NCI-H1417 treated with DMSO at 0.1 percent for 48 hours (cell line): ENCODE results near the gene CPSF4.
"Not testable (repeated sequence)": the region's sequence is repeated elsewhere in the genome, so short reads cannot be mapped to it uniquely, and the experiment has no call there.

Source experiments
- DNase-seq: peaks from one replicate; lab custom pipeline; 2025; lab: John Stamatoyannopoulos, UW

The CPSF4 gene

DNA sequence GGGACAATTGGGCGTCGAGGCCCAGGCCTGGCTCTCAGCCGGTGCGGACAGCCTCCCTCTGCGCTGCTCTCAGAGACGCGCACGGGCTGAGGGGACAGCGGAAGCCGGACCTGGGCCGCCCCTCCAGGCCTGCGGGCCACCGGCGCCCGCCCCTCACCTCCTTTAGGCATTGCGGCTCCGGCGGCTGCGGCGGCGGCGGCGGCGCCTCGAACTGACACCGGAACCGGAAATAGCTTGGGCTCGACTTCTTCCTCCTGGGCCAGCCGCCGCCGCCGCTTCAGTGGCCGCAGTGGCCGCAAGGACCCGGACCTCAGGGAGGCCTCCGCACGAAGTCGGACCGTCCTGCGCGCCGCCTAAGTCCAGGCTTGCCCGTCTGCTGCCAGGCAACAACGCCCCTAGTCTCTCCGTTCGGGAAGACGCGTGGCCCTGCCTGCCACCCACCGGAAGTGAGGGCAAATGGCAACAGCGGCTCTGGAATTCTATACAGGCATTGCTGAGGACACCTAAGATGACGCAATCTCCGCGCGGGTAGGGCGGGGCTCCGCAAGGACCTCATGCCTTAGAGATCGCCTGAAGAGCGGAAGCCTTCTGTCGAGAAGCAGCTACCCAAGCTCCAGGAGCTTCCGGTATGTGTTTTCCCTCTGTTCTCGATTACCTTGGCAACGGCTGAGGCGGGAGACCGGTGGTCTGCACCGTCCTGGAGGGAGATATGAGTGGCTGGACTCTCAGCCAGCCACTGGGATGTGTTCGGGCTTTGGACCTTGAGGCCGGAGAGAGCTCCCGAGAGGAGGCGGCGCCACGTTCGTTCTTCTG is 30.2 kb upstream of the CPSF4 start, which contains the start of the genes BUD31 and PDAP1:
BUD31 (plus strand) TSS at position 591 of the 813 bp plus-strand sequence. CDS start 2,124 bp downstream, outside the sequence.
PDAP1 (minus strand) TSS at position 219 of the 813 bp plus-strand sequence; CDS start at position 170, 49 bp downstream.
- DNase-seq = peak; percentile 94

DNA sequence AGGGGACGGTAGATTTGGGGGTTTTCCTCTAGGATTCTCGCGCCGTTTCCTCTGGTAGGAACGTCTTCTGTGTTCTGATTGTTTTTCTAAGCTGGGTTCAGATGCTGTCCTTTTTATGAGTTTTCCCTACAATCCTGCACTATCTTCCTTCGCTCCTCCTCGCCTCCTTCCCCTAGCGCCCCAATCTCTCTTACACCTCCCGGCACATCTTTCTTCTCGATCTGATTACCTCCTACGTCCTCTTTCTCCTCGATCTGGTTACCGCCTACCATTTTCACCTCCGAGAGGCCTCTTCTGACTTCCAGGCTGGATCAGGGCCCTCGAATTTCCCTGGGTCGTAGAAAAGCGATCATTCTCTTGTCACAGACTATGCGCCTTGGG is 29.6 kb upstream of the CPSF4 start:
- no peak for DNase-seq

DNA sequence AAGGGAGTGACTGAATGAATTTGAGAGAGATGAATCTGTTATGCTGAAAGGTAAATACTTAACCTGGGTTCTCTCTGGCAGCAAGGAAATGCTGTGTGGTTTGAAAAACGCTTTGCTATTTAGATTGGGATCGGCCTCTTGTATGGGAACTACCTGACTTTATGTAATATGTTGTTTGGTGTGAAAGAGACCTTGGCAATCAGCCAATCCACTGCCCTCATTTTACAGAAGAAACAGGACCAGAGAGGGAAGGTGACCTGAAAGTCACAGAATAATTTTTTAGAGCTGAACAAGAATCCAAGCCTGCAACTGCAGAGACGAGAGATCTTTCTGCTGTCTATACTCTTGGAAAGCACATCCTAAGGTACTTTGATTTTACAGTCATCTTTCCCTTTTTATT is 28.9 kb upstream of the CPSF4 start:
- no peak for DNase-seq

DNA sequence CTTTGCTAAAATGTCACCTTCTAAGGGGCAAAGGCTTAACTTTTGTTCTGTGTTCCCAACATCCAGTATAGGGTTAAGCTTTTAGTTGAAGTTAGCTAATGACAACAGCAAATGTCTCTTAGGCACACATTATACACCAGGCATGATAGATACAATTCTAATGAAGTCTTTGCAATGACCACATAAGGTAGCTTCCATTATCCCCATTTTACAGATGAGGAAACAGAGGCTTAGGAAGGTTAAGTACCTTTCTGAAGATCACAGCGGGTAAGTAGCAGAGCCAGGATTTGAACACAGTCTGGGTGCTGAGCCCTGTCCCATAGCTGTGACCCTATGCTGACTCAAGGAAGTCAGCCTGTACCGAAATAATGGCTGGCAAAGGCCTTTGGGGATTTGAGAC is 28.1 kb upstream of the CPSF4 start:
- no peak for DNase-seq

DNA sequence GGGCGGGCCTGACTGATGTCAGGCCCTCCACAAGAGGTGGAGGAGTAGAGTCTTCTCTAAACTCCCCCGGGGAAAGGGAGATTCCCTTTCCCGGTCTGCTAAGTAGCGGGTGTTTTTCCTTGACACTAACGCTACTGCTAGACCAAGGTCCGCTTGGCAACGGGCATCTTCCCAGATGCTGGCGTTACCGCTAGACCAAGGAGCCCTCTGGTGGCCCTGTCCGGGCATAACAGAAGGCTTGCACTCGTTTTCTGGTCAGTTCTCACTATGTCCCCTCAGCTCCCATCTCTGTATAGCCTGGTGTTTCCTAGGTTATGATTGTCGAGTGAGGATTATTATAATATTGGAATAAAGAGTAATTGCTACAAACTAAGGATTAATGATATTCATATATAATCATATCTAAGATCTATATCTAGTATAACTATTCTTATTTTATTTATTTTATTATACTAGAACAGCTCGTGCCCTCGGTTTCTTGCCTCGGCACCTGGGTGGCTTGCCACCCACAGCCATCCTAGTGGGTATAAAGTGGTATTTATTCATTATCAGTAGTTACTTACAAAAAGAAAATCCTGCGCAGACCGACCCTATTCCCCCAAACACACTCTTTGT is 23.1 kb upstream of the CPSF4 start:
- DNase-seq = not testable (repeated sequence)

DNA sequence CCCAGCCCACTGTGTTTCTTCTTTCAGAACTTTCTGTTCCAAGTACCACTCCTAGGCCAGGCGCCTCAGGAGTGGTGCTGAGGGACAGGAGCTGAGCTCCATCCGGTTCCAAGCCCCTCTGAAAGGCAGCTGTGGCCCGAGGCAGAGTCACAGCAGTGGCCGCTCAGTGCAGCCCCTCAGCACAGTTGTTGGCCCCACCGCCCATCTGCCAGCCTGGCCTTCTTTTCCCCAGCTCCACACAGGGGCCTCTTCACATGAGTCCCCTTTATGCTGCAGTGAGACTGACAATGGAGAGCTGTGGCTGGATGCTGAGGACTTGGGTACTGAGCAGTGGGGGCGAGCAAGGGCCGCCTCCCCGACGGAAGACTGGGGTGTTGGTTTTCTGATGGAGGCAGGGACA is 20.5 kb upstream of the CPSF4 start:
- no peak for DNase-seq

DNA sequence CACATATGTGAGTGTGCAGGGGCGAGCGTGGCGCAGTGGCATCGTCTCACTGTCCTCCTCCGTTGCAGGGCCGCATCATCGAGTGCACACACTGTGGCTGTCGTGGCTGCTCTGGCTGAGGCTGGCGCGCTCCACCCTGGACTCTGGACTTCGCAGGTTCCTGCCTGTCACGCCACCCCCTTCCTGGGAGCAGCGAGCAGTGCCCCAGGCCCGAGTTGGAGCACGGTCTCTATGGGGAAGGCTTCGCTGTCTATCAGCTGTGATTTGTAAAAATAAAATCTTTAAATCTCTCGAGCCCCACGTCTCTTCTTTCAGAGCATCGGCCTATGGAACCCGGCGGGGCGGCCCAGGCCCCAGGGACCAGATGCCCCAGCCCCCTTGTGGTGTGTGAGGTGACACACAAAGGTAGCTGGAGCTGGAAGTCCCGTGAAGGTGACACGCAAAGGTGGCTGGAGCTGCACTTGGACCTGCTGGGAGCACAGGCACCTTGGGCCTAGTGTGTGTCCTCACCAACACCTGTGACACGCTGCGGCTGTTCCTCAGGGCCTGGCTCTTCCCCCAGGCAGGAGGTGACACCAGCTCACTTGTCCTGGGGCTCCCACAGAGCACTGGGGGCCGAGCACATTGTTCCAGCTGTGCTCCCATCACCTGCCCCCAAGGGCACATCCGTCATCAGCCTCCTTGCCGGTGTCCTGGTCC is 19.3 kb upstream of the CPSF4 start:
- DNase-seq = no peak

DNA sequence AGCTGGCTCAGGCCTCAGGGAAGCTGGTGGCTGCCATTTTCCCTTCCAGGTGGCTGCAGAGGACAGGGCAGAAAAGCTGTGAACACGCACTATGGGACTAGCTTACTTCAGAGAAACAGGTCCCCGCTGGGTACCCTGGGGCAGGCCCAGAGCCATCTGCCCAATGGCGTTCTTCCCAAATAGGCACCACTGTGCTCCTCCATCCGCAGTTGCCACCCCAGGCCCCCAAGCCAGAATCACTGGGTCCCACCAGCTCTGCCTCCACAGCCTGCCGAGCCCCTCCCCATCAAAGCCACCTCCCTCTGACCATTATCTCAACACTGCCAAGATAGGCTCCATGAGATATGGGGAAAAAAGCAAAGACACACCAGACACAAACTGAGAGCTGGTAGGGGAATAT is 18.5 kb upstream of the CPSF4 start:
- DNase-seq = no peak

DNA sequence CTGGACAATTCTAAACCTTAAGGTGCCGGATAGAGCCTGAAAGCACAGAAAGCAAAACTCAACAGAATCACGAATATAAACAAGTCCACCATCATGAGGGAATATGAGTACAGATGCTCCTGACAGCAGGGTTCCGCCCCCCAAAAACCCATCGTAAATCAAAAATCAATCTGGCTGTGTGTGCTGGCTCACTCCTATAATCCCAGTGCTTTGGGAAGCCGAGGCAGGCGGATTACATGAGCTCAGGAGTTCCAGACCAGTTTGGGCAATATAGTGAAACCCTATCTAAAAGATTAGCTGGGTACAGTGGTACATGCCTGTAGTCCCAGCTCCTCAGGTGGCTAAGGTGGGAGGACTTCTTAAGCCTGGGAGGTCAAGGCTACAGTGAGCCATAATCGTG is 17.8 kb upstream of the CPSF4 start:
- no peak for DNase-seq

DNA sequence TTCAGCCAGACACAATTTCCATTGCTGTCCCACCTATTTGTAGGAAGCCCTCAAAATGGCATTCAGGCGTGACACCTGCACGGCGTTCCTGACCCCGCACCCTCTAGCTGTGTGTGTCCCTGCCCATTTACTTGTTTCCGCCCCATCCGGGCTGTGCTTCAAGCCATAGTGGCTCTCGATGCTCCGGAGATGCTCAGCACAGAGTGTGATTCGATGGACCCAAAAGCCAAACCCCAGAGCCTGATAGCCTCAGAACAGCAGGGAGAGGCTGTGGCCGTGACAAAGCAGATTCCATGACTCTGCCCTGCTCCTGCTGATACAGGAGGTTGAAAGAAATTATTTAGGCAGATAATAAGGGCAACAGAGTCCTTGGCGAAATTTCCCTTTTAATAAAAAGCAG is 16.6 kb upstream of the CPSF4 start:
- DNase-seq = no peak

DNA sequence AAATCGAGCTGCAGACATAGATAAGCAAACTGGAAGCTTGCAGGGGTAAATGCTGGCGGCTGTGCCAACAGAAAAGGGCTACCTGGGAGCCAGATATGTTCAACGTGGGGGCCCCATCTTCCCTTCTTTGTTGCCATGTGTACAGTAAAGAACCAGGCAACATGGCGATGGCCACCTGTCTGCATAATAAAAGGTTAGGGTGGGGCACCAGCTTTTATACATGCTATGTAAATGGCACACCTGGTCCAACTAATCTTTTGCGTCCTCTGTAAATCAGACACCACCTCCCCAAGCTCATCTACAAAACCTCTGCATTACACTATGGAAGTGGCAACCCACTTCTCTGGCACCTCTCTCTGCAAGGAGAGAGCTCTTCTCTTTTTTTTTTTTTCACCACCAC is 16.1 kb upstream of the CPSF4 start:
- DNase-seq = no peak

DNA sequence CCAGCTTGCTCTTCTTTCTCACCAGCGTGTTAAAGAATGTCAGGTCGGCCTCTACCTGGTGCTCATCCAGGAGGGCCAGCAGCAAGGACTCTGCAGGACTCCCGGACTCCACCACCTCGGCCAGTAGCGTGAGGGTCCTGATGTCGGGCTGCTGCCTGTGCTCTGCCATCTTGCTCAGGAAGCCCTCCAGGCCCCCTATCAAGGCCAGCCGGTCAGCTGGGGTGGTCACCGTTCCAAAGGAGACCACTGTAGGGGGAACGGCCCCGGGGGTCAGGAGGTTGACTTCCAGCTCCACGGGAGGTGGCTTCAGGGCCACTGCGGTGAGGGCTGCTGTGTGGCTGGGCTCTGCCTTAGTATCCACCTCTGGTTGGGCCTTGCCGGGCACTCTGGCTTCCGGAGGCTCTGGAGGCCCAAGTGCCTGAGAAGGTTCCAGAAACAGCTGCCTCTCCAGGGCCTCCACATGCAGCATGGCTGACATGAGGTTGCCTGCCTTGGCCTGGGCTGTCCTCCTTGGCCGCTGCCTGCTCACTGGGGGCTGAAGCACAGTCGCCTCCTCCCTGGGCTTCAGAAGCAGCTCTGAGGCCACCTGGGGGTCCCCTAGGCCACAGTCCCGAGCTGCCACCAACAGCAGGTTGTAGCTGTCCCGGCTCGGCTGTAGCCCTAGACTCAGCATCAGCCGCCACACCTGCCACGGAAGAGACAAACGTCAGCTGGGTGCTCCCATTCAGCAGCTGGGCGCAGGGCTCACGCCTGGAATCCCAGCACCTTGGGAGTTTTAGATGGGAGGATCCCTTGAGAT is 13.6 kb upstream of the CPSF4 start:
- DNase-seq = no peak

DNA sequence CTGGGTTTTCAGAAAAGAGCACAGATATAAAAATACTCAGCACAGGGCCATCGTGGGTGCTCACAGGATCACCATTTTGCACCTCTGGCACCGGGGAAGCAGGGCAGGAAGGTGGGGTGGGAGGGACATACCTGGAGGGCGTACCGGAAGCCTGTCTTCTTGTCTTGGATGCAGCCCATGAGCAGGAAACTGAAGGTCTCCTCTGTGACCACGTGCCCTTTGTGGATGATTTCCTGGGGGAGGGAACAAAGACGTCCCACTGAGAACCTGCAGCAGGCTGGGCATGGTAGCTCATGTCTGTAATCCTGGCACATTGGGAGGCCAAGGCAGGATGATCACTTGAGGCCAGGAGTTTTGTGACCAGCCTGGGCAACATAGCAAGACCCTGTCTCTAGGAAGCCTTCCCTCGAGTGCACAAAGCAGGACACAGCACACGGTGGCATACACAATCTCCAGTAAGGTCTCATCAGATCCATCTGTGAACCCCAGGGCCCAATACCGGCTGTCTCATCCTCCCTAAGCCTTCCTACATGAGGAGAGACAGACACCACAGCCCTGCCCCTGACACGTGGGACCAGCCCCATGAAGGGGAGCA is 9.7 kb upstream of the CPSF4 start:
- no peak for DNase-seq

DNA sequence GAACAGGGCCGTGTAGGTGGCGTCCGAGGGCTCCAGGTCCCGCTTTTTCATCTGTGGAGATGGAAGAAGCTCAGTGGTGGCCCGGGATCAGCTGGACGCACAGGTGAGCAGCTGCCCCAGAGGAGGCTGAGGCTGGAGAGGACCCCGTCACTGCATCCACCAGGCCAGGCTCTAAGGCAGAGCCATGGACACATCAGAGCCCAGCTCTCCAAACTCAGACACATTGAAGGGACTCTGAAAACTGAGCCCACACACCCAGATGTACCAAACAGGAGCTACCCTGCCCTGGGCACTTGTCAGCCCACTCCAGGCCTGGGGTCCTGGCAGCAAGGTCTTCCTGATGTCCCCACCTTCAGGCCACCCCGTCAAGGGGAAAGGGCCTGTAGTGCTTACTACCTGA is 9.0 kb upstream of the CPSF4 start:
- DNase-seq = no peak

DNA sequence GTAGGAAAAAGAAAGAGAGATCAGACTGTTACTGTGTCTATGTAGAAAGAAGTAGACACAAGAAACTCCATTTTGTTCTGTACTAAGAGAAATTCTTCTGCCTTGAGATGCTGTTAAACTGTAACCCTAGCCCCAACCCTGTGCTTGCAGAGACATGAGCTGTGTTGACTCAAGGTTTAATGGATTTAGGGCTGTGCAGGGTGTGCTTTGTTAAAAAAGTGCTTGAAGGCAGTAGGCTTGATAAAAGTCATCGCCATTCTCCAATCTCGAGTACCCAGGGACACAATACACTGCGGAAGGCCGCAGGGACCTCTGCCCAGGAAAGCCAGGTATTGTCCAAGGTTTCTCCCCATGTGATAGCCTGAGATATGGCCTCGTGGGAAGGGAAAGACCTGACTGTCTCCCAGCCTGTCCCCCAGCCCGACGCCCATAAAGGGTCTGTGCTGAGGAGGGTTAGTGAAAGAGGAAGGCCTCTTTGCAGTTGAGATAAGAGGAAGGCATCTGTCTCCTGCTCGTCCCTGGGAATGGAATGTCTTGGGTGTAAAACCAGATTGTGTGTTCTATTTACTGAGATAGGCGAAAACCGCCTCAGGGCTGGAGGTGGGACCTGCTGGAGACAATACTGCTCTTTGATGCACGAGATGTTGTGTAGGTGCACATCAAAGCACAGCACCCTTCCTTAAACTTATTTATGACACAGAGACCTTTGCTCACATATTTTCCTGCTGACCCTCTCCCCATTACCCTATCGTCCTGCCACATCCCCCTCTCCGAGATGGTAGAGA is 6.8 kb upstream of the CPSF4 start:
- not testable (repeated sequence) for DNase-seq

DNA sequence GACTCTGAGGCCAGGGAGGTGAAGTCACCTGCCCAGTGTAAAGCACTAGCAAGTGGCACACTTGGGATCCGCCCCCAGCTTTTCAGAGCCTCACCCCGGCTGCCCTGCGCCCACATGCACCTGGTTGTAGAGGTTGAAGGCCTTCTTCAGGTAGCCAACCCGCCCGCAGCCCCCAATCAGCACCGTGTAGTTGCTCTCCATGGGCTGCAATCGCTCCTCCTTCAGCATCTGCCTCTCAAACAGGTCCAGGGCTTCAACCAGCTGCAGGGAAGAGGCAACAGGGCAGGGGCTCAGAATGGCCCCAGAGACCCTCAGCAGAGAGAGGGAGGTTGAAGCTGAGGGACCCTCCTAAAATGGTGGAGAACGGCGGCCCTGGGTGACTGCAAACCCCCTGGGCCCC is 5.6 kb upstream of the CPSF4 start:
- DNase-seq = no peak

DNA sequence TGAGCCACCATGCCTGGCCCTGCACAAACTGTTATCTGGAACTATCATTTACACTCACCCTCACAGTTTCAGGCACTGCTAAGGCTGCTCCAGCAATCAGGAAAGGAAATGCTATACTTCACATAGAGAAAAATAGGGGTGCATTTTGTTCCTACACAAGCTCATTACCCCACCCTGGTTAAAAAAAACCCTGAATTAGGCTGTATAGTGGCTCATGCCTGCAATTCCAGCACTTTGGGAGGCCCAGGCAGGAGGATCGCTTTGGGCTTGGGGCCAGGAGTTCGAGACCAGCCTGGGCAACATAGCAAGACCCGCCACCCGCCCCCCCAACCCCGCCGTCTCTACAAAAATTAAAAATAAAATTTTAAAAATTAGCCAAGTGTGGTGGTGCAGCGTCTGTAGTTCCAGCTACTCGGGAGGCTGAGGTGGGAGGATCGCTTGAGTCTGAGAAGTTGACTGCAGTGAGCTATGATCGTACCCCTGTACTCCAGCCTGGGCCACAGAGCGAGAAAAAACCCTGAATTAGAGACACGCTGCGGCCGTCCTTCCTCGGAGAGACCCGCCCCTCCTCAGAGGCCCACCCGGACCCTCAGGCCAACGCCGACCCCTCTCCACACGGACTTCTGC is 684 bp upstream of the CPSF4 start:
- no peak for DNase-seq

DNA sequence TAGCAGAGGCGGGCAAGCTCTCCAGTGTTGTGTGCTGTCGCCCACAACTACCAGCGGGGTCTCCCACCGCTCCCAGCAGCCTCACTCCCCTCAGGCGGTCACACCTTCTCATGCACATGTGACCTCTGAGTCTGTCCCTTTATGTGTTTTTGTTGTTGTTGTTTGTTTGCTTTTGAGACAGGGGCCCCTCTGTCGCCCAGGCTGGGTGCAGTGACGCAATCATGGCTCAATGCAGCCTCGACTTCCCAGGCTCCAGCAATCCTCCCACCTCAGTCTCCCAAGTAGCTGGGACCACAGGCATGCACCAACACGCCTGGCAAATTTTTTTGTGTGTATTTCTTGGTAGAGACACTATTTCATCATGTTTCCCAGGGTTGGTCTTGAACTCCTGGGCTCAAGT is 1.5 kb downstream of the CPSF4 start:
- DNase-seq = no peak

DNA sequence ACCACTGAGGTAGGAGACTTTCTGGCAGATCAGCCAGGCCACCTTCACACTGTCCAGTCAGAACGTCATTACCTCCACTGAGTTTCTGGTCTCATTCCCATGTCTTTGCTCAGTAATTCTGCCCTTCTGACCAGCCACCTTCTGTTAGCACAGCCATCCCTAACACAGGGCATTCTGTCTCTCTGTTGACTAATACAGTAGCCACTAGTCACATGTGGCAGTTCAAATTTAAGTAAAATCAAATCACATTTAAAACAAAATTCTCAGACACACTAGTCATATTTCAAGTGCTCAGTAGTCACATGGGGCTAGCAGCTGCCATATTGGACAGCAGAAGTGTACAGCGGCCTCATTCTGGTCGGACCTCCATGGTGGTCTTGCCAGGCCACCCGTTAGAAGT is 7.4 kb downstream of the CPSF4 start:
- no peak for DNase-seq

DNA sequence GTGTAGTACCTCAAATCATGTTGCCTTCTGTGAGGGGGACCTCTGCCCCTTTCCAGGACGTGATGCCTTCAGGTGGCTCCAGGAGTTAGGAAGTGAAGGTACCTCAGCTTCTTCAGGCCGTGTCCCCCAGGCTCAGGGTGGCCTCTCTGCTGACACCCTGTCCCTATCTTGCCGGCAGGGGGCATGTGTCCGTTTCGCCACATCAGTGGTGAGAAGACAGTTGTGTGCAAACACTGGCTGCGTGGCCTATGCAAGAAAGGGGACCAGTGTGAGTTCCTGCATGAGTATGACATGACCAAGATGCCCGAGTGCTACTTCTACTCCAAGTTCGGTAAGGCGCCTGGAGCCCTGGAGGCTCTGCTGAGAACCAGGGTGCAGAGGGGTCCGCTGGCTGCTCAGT is 9.2 kb downstream of the CPSF4 start:
- no peak for DNase-seq

DNA sequence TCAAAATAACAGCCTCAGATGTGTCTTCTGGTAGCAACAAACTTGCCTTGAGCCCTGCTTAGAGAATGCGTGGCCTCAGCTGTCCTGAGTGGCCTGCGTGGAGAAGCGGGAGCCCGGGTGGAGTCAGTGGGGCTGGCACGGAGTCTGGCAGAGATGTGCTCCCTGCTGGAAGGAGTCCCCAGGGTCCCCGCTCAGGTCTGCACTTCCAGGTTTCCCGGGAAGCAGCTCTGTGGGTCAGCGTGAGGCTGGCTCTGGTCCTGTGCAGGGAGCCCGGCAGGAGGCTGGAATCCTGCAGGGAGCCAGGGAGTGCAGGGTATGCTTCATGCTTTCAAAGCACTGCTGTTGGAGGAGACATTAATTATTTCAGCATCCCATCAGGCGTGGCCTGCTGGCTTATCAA is 10.1 kb downstream of the CPSF4 start:
- no peak for DNase-seq
